LNCAP (cell line): ENCODE results near the gene CDC14B.

Experiments
- TF ChIP-seq, protein P1 (sequence below): fragments of 450-650 bp; IDR thresholded peaks from 2 replicates; pipeline ENCODE4 v1.5.1; 2017; ENCODE audit warnings: mild to moderate bottlenecking

The CDC14B gene

DNA sequence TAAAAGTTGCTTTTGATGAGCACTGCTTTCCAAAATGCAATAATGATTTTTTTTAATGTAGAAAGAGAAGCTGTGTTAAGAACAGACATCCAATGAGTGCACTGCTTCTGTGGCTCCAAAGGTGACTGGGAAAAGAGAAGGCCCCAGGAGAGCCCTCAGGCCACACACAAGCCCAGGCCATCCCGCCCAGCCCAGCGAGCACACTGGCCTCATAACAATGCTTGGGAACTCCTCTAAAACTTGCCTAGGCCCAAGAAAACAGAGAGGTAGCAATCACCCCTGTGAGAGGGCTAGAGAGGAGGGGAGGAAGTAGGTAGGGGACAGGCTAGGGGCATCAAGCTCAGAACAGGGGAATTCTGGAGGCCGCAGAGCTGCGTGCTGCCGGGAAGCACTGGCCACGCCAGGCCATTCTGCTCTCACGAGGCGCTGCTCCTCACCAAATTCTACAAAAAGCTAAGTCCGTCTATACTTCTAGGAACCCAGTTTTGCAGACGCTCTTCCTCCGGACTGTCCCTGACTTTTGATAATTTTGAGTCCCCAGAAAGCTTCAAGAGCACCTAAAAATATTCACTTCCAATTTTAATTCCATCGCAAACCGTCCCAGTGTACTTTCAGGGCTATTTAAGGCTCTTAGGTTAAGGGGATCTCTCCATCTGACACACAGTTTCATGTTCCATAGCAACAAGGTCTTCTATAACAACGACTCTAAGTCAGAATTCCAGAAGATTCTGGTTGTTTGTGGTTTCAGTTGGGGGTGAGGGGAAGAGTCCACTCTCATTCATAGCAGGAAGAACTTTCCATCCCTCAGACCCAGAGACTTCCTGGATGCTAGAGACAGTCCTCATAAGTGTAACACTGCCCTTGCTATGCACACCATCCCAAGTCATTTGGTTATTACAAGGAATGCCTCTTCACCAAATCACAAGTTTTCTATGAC, 118.7 kb downstream of the CDC14B start:
- TF ChIP-seq, protein P1, sequence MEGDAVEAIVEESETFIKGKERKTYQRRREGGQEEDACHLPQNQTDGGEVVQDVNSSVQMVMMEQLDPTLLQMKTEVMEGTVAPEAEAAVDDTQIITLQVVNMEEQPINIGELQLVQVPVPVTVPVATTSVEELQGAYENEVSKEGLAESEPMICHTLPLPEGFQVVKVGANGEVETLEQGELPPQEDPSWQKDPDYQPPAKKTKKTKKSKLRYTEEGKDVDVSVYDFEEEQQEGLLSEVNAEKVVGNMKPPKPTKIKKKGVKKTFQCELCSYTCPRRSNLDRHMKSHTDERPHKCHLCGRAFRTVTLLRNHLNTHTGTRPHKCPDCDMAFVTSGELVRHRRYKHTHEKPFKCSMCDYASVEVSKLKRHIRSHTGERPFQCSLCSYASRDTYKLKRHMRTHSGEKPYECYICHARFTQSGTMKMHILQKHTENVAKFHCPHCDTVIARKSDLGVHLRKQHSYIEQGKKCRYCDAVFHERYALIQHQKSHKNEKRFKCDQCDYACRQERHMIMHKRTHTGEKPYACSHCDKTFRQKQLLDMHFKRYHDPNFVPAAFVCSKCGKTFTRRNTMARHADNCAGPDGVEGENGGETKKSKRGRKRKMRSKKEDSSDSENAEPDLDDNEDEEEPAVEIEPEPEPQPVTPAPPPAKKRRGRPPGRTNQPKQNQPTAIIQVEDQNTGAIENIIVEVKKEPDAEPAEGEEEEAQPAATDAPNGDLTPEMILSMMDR, result no peak

DNA sequence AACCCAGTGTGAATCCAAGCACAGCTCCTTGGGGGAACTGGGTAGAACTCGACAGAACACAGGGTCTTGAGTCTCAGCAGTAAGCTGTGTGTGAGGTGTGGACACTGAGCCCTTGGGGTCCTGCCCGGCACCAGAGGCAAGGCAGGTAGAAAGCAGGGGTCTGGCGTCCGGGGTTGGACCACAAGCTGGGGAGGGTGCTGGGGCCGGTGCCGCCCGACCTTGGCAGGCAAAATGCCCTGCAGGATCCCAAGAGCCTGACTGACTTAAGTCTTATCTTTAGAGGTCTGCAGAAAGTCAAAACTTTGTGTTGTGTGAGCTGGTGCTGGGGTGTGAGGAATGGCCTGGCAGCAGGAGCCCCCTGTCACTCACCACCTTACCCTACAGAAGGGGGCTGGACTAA, 120.4 kb downstream of the CDC14B start:
- TF ChIP-seq, protein P1, result no peak

DNA sequence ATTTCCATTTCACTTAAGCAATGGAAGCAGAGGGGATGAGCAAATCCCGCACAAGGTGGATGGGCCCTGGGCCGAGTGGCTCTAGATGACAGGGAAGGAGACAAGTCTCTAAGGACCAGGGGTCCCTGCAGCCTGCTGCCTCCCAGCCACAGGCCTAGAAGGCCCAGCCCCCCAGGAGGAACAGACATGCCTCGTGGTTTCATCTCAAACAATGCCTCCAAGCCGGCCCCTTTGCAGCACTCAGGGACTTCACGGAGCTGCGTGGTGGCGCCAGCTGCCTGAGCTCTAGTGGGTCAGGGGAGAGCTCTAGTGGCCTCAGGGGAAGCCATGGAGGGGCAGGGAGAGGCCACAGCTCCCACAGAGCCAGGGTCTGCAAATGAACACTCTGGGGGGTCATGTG, 120.8 kb downstream of the CDC14B start:
- TF ChIP-seq, protein P1, result no peak

DNA sequence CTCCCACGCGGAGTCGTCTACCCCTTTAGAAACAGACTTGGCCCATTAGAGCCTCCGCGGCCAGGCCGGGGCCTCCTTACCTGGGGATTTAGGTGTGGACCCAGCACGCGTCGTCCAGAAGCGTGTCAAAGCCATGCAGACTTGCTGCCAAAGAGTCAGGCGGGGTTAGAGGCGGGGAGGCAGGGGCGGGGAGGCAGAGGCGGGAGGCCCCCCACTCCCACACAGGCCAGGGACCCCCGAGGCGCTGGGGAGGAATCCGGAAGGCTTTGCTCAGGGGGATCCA, 122.6 kb downstream of the CDC14B start:
- TF ChIP-seq, protein P1, result no peak

DNA sequence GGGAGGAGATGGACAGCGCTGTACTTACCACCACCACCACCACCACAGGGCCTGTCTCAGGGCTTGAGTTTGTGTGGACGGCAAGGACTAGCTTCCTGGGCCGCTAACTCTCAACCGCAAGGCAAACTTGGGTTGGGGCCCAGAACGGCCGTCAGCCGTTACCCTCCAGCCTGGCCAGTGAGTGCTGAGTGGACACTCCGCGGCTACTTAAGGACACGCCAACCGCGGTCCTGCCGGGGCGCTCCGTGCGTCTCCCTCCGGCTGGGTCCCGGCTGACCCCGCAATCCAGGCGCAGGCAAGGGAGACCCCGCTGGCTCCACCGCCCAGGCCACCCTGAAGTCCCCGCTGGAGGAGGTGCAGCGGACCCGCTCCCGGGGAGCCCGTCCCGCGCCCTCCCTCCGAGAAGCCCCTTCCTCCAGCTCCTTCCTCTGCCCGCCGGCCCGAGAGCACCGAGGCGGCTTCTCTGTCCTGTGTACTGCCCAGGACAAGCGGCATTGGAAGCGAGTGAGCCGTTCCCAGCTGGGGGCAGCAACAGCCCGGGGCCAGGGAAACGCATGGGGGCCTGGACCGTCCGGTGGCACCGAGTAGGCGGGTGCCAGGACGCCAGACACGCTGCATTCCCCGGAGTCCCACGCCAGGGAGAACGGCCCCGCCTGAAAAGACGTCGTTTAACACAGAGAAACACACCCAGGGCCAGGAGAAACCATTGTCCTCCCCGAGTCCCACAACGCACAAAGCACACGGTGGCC, 123.1 kb downstream of the CDC14B start:
- TF ChIP-seq, protein P1, result no peak

DNA sequence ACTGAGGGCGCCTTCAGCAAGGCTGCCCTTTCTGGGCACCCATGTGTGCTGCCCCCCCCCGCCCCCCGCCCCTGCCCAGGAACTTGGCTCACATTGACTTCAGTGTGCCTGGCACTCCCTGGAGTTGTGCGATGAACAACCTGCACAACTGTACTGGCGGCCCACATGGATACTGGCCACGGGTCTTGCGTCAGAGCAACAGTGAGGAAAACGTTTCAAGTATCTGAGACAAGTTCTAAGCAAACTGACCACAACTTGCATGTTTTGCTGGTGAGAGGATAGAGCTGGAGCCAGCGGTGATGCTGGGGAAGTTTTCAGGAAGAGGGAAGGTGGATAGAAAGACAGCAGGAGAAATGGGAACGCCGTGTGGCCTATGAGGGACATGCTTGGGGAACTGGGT, 124.3 kb downstream of the CDC14B start:
- TF ChIP-seq, protein P1, result no peak

DNA sequence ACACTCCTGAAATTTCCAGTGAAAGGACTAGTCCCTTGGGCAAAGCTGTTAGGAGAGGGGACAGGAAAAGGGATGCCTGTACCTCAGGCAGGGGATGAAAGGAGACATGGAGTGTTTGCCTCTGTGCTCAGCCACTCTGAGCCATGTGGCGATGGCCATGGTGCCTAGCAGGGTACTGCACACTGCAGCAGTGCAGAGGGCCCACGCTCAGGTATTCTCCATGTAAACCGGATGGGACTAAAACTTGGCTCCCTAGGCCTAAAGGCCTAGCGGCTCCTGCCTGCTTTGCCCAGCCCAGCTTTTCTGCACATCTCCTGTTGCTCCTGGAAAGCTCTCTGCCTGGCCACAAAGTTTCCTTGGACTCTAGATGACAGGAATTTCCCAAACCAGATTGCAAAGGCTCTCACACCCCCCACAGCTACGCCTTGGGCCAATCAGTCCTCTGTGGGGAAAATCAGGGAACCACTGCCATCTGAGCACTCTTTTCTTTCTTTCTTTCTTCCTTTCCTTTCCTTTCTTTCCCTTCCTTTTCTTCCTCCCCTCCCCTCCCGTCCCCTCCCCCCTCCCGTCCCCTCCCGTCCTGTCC, 125.3 kb downstream of the CDC14B start:
- TF ChIP-seq, protein P1, result no peak
